NCI-H526 (cell line): ENCODE results near the gene SEZ6L.

Experiments used
- DNase-seq, 2 experiments: peaks; one replicate each; lab custom pipeline; 2025; lab: John Stamatoyannopoulos, UW

Gene SEZ6L

GRCh38 chr22:26428515-26429457 lies 259.5 kb downstream of the SEZ6L start, which contains the start of gene ASPHD2:
TSS of gene ASPHD2 (plus strand) at chr22:26429260. CDS start at chr22:26433616, 4,356 bp downstream.
- peak; percentile 24 to 65 for DNase-seq

GRCh38 chr22:26429458-26430286 lies 260.4 kb downstream of the SEZ6L start:
- peak in 1 of 2 experiments; percentile 36 for DNase-seq

GRCh38 chr22:26430600-26430999 lies 261.3 kb downstream of the SEZ6L start:
- peak in 1 of 2 experiments; percentile 1 for DNase-seq

- DNase-seq: no peak
Observed at GRCh38 chr22:26431261-26431995, 262.2 kb downstream of the SEZ6L start.

- no peak for DNase-seq
Observed at GRCh38 chr22:26432619-26433311, 263.5 kb downstream of the SEZ6L start.
